GM20000 (cell line): ENCODE results near the gene ZNF324.

Source experiments
- DNase-seq: peaks from one replicate; pipeline ENCODE4 v3.0.0; 2012; ENCODE audit warnings: low spot score
- TF ChIP-seq, protein P1 (sequence below): IDR thresholded peaks from 2 replicates; pipeline ENCODE4 v1.5.1; 2012; ENCODE audit warnings: mild to moderate bottlenecking, control low read depth; ENCODE audit errors: extremely low read depth, missing control alignments

The ZNF324 gene

DNA sequence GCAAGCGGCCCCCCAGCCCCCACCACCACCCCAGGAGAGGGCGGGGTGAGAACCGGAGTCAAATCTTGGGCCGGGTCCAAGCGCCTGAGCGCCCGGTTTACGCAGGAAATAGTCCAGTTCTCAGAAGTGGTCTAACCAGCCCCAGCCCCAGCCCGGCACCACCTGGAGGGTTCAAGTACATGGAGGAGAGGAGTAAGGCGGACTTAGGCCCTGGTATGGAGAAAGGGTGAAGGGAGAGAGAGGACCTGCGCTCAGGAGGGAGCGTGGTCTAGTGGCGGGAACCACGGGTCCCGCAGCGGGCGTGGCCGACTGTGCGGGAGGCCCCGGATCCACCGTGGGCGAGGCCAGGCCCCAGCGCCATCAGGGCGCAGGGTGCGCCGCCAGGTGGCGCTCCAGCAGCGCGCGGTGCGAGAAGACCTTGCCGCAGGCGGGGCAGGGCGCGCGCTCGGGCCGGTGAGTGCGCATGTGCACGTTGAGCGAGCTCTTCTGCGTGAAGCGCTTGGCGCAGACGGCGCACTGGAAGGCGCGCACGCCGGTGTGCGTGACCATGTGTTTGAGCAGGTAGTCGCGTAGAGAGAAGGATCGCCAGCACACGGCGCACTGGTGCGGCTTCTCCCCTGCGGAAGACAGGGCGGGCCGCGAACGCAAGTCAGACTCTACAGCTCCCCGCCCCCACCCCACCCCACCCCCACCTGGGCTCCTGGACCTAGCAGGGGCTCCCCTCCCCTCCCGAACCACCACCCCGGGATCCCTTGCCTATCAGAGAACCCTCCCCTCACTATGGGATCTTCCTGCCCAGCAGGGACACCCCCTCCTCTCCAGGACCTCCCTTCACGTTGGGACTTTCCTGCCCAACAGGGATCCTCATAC, 47.0 kb downstream of the ZNF324 start:
- TF ChIP-seq, protein P1, sequence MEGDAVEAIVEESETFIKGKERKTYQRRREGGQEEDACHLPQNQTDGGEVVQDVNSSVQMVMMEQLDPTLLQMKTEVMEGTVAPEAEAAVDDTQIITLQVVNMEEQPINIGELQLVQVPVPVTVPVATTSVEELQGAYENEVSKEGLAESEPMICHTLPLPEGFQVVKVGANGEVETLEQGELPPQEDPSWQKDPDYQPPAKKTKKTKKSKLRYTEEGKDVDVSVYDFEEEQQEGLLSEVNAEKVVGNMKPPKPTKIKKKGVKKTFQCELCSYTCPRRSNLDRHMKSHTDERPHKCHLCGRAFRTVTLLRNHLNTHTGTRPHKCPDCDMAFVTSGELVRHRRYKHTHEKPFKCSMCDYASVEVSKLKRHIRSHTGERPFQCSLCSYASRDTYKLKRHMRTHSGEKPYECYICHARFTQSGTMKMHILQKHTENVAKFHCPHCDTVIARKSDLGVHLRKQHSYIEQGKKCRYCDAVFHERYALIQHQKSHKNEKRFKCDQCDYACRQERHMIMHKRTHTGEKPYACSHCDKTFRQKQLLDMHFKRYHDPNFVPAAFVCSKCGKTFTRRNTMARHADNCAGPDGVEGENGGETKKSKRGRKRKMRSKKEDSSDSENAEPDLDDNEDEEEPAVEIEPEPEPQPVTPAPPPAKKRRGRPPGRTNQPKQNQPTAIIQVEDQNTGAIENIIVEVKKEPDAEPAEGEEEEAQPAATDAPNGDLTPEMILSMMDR, result peak; percentile 93
- peak; percentile 97 for DNase-seq

DNA sequence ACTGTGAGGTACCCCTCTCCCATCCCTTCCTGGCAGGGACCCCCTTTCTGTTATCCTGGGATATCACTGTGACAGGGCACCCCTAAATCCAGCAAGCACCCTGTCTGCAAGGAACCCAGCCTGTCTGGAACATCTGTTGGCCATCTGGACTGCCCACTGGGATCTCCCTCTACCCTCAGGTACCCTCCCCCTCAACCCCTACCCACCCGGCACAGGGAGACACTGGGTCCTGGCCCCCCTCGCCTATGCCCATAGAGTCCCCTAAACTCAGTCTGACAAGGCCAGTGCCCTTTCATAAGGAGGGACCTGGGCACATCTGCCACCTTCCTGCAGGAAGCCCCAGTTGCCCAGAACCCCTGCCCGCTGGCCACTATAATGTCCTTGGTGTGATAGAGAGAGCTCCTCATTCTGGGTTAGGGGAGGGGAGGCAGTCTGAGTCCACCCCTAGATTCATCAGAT, 47.7 kb downstream of the ZNF324 start:
- TF ChIP-seq, protein P1, result no peak
- no peak for DNase-seq

DNA sequence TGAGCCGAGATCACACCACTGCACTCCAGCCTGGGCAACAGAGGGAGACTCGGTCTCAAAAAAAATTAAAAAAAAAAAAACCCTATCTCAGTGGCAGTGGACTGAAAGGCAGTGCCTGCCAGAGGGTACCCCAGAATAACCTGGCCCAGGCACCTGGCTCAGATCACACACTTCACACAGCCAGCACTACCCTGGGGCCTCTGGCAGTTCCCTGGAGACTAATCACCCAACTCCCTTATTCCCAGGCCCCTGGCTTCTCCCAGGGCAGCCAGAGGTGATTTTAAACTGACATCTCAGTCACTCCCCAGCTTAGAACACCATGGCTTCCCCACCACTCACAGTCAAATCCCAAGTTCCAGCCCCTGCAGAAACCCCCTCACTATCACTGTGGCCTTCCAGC, 48.4 kb downstream of the ZNF324 start:
- TF ChIP-seq, protein P1, result no peak
- DNase-seq, result no peak

DNA sequence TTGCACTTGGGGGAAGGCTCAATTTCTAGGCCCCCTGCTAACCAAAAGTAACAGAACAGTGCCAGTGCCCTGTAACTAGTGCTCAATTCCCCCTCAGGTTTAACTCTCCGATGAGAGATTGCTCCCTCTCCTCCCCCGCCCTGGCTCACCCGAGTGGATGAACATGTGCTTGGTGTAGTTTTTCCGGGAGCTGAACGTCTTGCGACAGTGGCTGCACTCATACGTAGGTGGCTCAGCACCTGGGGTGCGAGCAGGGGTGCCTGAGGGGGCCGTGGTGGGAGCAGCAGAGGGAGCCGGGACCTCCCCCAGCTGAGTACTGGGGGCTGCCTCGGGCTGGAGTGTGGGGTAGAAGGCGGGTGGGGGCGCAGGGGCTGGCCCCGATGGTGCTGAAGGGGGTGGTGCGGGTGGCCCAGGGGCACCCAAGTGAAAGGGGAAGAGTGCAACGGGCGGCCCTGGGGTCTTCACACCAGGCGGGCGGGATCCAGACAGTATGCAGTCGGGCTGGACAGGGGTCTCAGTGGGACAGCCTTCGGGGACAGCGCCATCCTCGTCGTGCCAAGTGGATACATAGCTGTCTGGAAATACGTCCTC, 49.5 kb downstream of the ZNF324 start:
- TF ChIP-seq, protein P1, result no peak
- DNase-seq, result no peak

DNA sequence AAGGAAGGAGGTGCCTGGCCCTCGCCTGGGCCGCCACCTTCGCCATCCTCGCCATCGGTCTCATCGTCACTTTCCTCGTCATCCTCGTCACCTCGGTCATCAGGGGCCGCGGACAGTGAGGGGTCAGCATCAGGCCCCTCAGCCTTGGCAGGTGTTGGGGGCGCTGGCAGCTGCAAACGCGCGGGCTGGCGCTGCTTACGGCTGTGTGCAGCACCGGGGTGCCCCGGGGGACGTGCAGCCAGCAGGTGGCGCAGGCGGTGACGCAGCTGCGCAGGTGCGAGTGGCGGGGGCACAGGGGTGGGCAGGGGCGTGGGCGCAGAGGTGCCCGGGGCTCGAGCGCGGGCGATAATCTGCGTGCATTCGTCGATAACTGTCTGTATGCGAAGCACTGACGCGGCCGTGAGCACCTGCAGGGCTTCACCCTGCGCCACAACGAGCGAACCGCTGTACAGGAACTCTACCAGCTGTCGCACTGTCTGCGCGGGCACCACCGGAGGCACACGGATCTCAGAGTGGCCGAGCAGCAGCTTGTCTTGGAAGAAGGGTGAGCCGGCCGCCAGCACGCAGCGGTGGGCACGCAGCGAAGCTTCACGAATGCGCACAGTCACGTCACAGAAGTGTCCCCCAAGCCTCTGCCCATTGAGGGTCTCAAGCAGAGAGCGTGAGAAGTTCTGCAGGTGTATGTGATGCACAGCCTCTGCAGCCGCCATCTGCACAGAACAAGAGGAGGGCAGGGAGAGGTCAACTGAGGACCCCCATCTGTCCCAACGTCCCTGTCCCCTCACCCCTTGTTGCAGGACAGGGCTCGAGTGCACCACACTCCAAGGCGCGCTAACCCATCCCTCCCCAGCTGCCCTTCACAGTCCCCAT, 50.3 kb downstream of the ZNF324 start:
- DNase-seq, result no peak

DNA sequence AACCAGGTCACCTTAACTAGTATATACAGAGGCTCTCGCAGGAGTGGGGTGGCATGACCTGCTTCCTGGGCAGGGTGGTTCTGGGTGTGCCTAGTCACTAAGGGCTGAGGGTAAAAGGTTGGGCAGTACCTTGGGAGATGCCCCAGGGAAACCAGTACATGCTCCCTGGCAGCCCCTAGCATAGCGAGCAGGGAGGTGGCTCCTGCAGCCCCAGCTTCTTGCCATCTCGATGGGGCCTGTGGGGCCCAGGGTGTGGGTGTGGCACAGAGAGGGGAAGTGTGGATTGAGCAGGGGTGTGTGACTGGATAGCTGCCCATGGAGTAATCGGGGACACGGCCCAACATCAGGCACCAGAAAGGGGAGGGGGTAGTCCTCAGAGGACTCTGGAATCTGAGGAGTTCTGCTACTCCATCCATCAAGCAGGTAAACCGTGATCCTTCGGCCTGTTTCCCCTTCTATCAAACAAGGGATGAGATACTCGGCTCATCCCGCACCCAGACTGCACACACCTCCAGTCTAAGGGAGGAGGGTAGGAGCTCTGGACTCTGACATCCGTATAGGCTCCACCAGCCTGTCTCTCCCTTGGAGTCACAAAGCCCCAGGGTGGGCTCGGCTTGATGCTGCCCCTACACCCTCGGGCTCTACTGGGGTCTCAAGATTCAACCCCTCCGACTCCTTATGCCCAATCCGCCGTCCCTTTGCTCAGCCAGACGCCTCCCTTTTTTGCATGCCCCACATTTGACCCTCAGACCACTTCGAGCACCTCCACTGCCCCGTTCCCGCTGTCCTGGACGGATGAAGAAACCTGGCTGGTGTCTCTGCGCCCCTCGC, 51.6 kb downstream of the ZNF324 start:
- no peak for DNase-seq
- TF ChIP-seq, protein P1, result no peak

More for the DNA sequence above, 50.3 kb downstream of the ZNF324 start:
- TF ChIP-seq, protein P1, result no peak
